Measurements from ENCODE around the gene HSF4.

DNA sequence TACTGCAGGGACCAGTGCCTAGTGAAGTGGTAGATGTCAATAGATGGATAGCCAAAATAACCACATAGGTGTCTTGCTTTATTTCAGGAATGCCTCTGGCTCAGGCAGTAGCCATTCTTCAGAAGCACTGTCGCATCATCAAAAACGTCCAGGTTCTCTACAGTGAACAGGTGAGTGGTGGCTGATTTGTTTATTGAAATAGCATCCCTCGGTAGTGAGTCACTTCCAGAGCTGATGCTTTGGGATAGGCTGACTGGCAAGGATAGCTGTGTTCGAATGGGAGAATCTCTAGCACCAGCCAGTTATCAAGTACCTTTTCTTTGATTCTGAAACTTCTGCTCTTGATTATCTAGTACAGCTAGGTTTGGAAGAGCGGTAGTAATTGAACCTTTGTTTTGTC lies 44.5 kb upstream of the HSF4 start:
- TF ChIP-seq CTCF (conservative IDR thresholded peaks at IDR 0.05 in 1 of 2, IDR thresholded peaks at IDR 0.05 in 1 of 2; ENCODE audit: extremely low read depth in 1 of 2, insufficient read depth in 1 of 2, low read depth in 1 of 2, low read length in 2 of 2), result no peak
- no peak for TF ChIP-seq EZH2 (IDR thresholded peaks at IDR 0.05; ENCODE audit: borderline replicate concordance, low read length)
